Neutrophil (primary cell): Measurements from ENCODE around the gene ITGAE.

Experiments
- H3K27ac ChIP-seq: fragments of 200-600 bp; sonication (generic); 2 replicates; pipeline ENCODE4 v1.5.1; 2016; ENCODE audit warnings: mild to moderate bottlenecking, moderate library complexity
- H3K27me3 ChIP-seq: fragments of 200-600 bp; sonication (generic); 2 replicates; pipeline ENCODE4 v1.6.0; 2016; ENCODE audit warnings: mild to moderate bottlenecking
- H3K36me3 ChIP-seq: fragments of 200-600 bp; sonication (generic); 2 replicates; pipeline ENCODE4 v1.5.1; 2017
- H3K4me1 ChIP-seq, 2 experiments: fragments of 200-600 bp in 1 of 2; sonication (generic) in 1 of 2; 1 replicate in 1 of 2; 2 replicates in 1 of 2; pipeline versions ENCODE4 v1.5.1 to v1.6.1; 2013 to 2016; ENCODE audit warnings: low read depth in 1 of 2, low read length in 1 of 2, mild to moderate bottlenecking in 1 of 2, moderate library complexity in 1 of 2; ENCODE audit not compliant: control insufficient read depth in 1 of 2, insufficient read depth in 1 of 2
- H3K4me3 ChIP-seq, 2 experiments: fragments of 200-600 bp in 1 of 2; sonication (generic) in 1 of 2; 1 replicate in 1 of 2; 2 replicates in 1 of 2; pipeline ENCODE4 v1.5.1; 2013 to 2016; ENCODE audit warnings: low read depth in 1 of 2, low read length in 1 of 2, mild to moderate bottlenecking in 1 of 2, moderate library complexity in 1 of 2
- H3K9me3 ChIP-seq: fragments of 200-600 bp; sonication (generic); 2 replicates; pipeline ENCODE4 v1.5.1; 2016
- TF ChIP-seq, protein P1 (sequence below): fragments of 200-600 bp; sonication (generic); IDR thresholded peaks from 2 replicates; pipeline ENCODE4 v1.5.1; 2016; ENCODE audit warnings: antibody characterized with exemption

Gene ITGAE

DNA sequence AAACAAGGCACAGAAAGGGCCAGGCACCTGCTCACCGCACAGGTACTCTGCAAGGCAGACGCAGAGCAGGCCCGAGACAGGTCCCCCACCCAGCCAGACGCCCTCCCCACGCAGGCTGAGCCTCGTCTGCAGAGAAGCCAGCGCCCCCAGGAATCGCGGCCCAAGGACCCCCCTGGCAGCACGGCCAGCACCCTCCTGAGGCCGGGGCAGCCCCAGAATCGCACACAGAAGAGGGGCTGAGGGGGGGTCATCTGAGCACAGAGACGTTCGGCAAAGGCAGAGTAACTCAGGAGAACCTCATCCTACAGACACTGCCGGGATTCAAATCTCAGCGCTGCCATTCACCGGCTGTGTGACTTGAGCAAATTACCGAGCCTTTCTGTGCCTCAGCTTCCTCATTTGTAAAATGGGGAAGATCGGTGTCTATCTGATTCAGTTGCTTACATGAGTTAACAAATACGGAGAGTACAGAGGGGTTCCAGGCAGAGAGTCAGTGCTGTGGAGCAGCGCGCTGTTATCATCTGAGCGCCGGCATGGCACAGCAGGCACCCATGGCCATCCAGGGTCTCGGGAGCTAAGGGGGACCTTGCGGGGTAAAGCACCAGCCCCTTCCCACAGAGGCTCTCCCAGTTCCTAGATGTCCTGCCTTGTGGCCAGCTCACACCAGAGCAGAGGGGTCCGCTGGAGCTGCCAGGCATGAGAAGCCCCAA, 122.0 kb downstream of the ITGAE start:
- Histone ChIP-seq H3K9me3 (no peaks in the 10 kb centered on the region), H3K27me3 (peaks cover 1% of the 10 kb centered on the region), H3K4me1 (peaks cover 0 to 4% of the 10 kb centered on the region in 2 experiments), H3K4me3 (no peak overlapping the region), H3K36me3 (no peaks in the 10 kb centered on the region), H3K27ac (no peak overlapping the region)
- TF ChIP-seq, protein P1, sequence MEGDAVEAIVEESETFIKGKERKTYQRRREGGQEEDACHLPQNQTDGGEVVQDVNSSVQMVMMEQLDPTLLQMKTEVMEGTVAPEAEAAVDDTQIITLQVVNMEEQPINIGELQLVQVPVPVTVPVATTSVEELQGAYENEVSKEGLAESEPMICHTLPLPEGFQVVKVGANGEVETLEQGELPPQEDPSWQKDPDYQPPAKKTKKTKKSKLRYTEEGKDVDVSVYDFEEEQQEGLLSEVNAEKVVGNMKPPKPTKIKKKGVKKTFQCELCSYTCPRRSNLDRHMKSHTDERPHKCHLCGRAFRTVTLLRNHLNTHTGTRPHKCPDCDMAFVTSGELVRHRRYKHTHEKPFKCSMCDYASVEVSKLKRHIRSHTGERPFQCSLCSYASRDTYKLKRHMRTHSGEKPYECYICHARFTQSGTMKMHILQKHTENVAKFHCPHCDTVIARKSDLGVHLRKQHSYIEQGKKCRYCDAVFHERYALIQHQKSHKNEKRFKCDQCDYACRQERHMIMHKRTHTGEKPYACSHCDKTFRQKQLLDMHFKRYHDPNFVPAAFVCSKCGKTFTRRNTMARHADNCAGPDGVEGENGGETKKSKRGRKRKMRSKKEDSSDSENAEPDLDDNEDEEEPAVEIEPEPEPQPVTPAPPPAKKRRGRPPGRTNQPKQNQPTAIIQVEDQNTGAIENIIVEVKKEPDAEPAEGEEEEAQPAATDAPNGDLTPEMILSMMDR, result no peak

DNA sequence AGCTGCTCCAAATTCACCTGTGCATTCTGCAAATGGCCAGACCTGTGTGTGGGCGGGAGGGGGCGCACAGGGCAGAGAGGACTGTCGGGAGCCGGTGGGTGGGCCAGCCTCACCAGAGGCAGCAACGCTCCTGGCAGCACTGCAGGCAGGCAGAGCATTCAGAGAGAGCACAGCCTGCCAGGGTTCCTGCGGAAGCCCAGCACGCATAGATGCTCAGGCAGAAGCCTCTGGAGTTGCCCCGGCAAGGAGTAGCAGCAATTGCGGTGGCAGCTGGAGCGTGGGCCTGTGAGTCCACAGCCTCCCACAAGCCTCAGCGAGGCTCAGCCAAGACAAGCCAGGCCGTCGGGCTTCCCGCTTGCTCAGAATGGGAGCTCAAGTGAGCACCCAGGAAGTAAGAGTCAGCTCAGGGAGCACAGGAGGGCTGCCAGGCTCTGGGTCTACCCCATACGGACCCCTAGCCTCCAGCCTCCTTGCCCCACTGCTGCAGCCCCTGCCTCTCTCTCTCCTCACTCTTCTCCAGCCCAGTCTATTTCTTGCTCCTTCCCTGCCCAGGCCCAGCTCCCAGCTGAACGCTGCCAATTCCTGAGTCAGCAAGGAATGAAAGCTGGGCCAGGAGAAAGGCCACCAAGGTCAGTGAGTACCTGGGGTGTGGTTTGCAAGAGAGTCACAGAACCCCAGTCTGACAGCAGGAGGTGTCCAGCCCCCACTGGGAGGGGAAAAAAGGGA, 122.7 kb downstream of the ITGAE start:
- H3K27ac ChIP-seq, result no peak overlapping the region
- peaks cover 0 to 4% of the 10 kb centered on the region in 2 experiments for H3K4me1 ChIP-seq
- H3K36me3 ChIP-seq, result no peaks in the 10 kb centered on the region
- no peak overlapping the region for H3K4me3 ChIP-seq
- no peaks in the 10 kb centered on the region for H3K9me3 ChIP-seq
- TF ChIP-seq, protein P1, result no peak
- no peaks in the 10 kb centered on the region for H3K27me3 ChIP-seq

DNA sequence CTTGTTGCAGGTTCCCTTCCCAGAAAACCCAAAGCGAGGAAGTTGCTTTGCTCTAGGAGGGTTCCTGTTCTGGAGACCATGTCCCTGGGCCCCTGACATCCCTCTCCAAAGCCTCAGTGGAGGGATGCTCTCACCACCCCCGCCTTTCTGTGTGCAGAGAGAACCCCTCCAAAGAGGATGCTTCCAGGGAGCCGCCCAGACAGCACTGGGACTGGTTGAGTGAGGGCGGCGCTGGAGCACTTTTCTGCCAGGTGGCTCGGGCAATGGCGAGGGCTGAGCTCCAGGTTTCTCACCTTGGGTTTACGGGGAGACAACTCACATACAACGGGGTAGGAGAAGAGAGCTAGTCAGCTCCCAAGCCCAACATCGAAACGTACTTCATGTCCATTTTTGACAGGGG, 125.1 kb downstream of the ITGAE start:
- Histone ChIP-seq H3K36me3 (no peaks in the 10 kb centered on the region), H3K4me3 (no peak overlapping the region), H3K27ac (no peak overlapping the region), H3K4me1 (no peaks in the 10 kb centered on the region), H3K9me3 (no peaks in the 10 kb centered on the region), H3K27me3 (no peaks in the 10 kb centered on the region)
- TF ChIP-seq, protein P1, result no peak

DNA sequence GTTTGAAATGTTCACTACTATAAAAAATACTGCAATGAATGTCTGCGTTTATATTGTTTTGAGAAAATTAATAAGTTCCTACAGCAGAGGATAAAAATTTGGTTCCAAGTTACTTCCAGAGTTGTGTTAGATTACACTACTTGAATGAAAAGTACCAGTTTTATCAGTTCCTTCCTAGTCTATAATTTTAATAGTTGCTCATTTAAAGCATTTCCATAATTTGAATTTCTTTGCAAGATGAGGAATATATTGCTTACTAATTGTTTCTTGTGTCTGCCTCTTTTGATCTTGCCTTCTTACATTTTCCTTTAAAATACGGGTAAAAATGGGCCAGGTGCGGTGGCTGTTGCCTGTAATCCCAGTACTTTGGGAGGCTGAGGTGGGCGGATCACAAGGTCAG, 128.4 kb downstream of the ITGAE start:
- H3K36me3 ChIP-seq, result no peaks in the 10 kb centered on the region
- H3K27me3 ChIP-seq, result no peaks in the 10 kb centered on the region
- H3K4me1 ChIP-seq, result peaks cover 13 to 18% of the 10 kb centered on the region in 2 experiments
- no peak overlapping the region for H3K4me3 ChIP-seq
- H3K27ac ChIP-seq, result no peak overlapping the region
- TF ChIP-seq, protein P1, result no peak
- H3K9me3 ChIP-seq, result no peaks in the 10 kb centered on the region

DNA sequence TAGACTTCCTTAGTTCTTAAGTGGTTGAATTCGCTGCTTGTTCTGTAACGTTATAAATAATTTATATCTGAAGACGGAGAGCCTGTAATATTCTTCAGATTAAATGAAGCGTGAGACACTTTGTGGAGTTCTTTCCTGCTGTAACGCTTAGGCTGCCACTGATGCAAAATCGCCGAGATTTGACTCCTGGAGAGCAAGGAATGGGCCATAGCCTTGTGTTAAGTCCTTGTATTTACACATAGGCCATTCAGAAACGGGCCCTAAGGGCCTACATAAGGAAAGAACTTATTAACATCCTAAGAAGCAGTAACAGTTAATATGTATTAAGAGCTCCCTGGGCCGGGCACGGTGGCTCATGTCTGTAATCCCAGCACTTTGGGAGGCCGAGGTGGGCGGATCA, 131.4 kb downstream of the ITGAE start:
- Histone ChIP-seq H3K36me3 (peaks cover 2% of the 10 kb centered on the region), H3K4me1 (peaks cover 15 to 21% of the 10 kb centered on the region in 2 experiments), H3K4me3 (peak overlapping the region; percentile 74 to 94), H3K9me3 (no peaks in the 10 kb centered on the region), H3K27ac (peak overlapping the region; percentile 77), H3K27me3 (no peaks in the 10 kb centered on the region)
- TF ChIP-seq, protein P1, result no peak
